H1 (cell line): ENCODE data around the gene FRMD4B. TPM values are rescaled to one million over a fixed set of nuclear protein-coding genes. Genes with fewer than 3 reads are reported as not detected.

Experiments
- ASH2L ChIP-seq: fragments of 200-600, 300-600 bp; sonication (generic); IDR thresholded peaks from one replicate; pipeline ENCODE4 v1.7.1; 2017; ENCODE audit warnings: low read length
- MAFK ChIP-seq: IDR thresholded peaks from 2 replicates; pipeline ENCODE4 v1.6.1; 2012; ENCODE audit warnings: low read depth, mild to moderate bottlenecking, improper control_type of control experiment, low read length
- polyA plus RNA-seq, 7 experiments: library from polyadenylated mRNA; depleted of rRNA in 3 of 7; stranded (reverse) in 5 of 7; unstranded in 2 of 7; fragments of >200 nt in 5 of 7; fragments of 200-250 nt in 2 of 7; gene quantifications; 1 replicate in 5 of 7; 2 replicates in 1 of 7; 4 replicates in 1 of 7; pipeline versions ENCODE4 v1.2.1 to v1.2.3, GENCODE V29; 2011 to 2013; ENCODE audit warnings: missing spikeins in 2 of 7, mixed read lengths in 2 of 7
- total RNA-seq: library from RNA; stranded (reverse); fragmentation: NEBNext Ultra II Directional; extraction: Animal tissue kit (Norgen Biotek cat#: 25700); gene quantifications from 2 replicates; pipeline ENCODE4 v1.2.1, GENCODE V29; 2021
- TF ChIP-seq, protein P1 (sequence below): IDR thresholded peaks from 2 replicates; pipeline ENCODE4 v1.6.1; 2012; ENCODE audit warnings: inconsistent platforms

FRMD4B gene
- total and polyA plus RNA-seq, 2 of the 8 experiments (the other 6 are each of a cell fraction or from before 2014, with no cell fraction given), result 2.7 to 7.2 TPM

GRCh38 chr3:69377262-69377661 is 8.6 kb downstream of the FRMD4B start (continued):
- TF ChIP-seq, protein P1, sequence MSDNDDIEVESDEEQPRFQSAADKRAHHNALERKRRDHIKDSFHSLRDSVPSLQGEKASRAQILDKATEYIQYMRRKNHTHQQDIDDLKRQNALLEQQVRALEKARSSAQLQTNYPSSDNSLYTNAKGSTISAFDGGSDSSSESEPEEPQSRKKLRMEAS, result no peak
- TF ChIP-seq MAFK, result no peak
- no peak for TF ChIP-seq ASH2L
